ENCODE measurements around the gene PRICKLE4.
A peak's percentile ranks its signal among the peaks of the same experiment; 100 is the strongest.

PRICKLE4 gene

DNA sequence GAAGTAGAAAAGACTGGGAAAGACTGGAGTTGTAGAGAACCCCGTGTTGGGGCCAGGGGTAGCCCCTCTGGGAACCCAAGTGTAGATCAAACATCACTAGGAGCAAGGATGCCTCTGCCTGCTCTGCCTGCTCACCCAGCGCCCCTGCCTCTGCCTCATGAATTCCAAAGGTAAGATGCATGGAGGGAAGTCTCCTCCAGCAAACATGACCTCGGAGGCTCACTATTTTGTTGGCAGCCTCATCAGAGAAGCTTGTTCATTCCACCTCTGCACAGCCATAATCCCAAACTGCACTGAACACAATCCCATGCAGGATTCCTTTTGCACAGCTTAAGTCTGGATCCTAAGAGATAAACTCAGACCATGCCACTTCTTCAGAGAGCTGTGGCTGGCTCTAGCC is 5.7 kb upstream of the PRICKLE4 start:
- no peak for DNase-seq

GRCh38 chr6:41775293-41775882 is 5.2 kb upstream of the PRICKLE4 start:
- DNase-seq, result no peak

DNA sequence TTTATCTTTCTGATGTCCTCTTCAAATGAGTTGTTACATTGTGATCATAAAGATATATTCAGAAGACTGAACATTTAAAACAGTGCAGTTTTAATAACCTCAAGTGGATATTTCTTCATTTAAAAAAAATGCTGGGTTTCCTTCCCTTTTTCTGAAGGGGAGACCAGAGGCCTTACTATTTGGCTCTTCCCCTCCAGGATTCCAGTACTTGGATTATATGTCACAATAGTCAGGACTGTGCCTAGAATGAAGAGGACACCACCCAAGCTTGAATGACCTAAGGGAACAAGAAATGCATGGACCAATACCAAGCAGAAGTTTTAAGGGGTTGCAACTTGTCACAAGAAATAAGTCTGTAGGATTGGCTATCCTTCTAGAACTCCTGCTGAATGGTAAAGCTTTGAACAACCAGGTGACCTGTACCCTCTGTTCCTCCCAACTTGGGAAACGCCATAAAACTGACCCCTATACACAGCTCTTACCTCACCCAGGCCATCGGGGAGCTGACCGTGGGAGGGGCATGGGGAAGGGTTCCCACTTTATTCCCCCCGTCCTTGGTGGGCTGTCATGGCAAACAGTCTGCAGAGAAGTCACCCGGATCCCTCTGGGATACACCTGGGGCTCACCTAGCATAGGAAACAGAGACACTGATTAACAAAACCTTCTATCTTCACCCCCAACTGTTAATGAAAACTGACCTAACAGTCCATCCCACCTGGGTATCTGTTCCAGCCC is 2.9 kb upstream of the PRICKLE4 start:
- no peak for DNase-seq

GRCh38 chr6:41778895-41779294 is 1.7 kb upstream of the PRICKLE4 start:
- no peak for DNase-seq

GRCh38 chr6:41779336-41779735 is 1.2 kb upstream of the PRICKLE4 start:
- DNase-seq, result no peak

DNA sequence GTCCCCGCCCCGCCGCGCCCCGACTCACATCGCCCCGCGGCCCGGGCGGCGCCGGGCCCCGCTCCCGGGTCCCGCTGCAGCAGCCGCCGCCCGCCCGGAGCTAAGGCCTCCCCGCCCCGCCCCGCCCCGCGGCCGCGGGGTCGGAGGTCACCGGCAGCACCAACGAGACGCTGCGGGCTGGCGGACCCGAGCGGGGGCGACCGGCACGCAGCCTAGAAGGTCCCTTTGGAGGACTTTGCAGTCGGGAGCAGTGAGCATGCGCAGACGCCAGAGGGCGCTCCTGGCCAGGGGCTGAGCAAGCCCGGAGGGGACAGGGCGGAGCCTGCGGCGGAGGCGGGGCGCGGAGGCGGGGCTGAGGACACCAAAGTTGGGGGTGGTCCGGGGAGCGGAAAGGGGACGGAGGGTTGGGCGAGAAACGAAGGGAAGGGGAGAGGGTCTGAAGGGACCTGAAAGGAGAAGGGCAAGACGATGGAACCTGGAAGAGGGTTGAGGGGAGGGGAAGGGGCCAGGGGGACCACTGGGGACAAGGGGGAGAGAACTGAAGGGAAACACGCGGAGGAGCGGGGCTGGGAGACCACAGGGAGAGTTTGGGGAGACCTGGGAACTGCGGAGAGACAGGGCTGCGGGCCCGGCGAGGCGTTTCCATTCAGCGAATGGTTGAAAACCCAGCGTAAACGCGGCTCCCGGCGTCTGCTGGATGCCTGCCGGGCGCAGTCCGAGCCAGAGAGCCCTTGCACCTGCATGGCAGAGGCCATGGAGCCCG is 613 bp upstream of the PRICKLE4 start, which contains the start of gene FRS3:
TSS of gene FRS3 (minus strand) at position 113 of the 763 bp plus-strand sequence. CDS start 2,913 bp downstream, outside the sequence.
- DNase-seq, result peak; percentile 81

DNA sequence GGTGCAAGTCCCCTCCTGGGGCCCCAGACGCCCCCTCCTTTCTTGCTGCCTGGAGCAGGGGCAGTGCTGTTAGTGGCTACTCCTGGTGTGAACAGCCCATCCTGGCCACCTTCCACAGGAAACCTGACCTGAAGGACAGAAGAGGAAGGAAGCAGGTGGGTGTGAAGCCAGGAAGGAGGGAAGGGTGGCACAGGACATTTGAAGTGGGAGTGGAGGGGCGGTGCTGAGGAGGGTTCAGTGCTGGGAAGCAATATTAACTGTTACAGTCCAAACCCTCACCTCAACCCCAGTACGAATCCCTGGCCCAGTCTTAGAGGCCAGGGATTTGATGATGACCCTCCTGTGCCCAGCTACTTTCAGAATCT is 766 bp downstream of the PRICKLE4 start:
- no peak for DNase-seq

DNA sequence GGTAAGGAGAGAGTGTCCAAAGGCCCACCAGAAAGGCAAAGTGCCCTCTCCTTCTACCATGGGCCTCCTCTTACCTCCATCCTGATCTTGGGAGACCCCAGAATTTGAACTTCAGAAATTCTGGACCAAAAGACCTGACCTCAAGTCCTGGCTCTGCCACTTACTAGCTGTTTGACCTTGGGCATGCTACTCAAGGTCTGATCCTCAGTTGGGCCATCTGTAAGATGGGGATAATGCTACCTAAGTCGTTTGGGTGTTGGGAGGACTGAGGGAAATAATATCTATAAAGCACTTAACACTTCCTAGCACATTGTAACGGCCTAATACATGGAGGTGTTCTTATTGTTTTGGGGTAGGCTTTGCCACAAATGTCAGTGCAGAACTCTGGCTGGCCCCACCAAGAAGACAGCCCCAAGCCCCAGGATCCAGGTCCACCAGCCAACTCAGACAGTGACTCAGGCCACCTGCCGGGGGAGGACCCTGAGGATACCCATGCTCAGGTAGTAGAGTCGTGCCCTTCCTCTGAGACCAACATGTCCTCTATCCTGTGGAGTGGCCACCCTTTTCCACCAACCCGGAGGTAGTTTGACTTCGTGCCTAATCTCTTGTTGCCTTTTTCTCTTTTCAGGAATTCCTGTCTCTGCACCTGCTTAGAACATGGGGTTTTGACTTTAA is 2.7 kb downstream of the PRICKLE4 start:
- DNase-seq, result no peak

- no peak for DNase-seq
Observed at GRCh38 chr6:41784581-41785171, 4.1 kb downstream of the PRICKLE4 start.

DNA sequence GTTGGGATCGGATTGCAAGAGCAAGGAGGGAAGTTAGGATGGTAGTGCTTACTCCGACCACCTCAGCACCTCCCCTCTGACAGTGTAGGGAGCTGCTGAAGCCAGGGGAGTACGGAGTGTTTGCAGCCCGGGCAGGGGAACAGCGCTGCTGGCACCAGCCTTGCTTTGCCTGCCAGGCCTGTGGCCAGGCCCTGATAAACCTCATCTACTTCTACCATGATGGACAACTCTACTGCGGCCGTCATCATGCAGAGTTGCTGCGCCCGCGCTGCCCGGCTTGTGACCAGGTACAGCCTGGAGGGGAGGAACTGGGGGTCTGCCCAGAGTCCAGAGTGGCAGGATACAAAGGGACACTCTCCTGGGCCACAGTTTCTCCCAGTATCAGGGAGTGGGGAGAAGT is 4.7 kb downstream of the PRICKLE4 start:
- no peak for DNase-seq

GRCh38 chr6:41785689-41786450 is 5.3 kb downstream of the PRICKLE4 start:
- DNase-seq, result no peak

- DNase-seq, result peak; percentile 55
Observed at GRCh38 chr6:41786451-41787218, 6.1 kb downstream of the PRICKLE4 start.

DNA sequence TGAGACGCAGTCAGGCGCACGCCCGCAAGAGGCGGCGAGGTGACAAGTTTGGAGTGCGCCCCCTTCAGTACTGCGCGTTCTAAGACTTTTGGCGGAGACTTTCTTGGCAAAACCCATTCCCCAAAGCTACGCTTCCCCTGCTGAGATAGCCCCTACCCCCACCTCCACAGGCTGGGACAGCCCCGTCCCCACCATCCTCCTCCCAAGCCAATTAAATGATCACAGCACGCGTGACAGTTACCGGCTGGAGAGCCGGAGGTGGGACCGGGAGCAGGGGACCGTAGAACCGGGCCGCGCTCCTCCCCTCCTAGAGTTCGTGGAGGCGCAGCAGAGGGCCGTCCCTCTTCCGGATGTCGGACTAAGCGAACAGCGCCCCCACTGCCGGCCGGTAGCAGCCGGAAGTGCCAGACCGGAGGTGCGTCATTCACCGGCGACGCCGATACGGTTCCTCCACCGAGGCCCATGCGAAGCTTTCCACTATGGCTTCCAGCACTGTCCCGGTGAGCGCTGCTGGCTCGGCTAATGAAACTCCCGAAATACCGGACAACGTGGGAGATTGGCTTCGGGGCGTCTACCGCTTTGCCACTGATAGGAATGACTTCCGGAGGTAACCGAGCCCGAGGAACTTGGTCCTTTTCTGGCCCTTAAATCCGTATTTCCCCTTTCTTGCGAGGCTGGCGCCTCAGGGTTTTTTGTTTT is 6.8 kb downstream of the PRICKLE4 start, which contains the start of gene TOMM6:
TSS of gene TOMM6 (plus strand) at position 476 of the 699 bp plus-strand sequence. CDS start at position 480, 4 bp downstream.
- DNase-seq, result peak; percentile 82

DNA sequence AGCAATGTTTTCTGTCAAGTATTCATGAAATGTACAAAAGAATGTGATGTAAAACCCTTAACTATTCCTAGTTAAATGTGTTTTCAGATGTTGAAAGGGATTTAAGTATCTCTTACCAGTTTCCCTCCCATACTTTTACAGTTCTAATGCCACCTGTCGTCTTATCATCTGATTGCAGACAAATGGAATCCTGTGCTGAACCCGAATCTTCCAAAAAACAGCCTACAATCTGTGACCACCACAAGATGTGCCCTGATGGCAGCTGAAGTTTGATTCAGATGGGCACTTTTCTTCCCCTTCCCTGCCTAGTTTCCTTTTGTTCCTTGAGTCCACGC is 8.8 kb downstream of the PRICKLE4 start:
- no peak for DNase-seq

DNA sequence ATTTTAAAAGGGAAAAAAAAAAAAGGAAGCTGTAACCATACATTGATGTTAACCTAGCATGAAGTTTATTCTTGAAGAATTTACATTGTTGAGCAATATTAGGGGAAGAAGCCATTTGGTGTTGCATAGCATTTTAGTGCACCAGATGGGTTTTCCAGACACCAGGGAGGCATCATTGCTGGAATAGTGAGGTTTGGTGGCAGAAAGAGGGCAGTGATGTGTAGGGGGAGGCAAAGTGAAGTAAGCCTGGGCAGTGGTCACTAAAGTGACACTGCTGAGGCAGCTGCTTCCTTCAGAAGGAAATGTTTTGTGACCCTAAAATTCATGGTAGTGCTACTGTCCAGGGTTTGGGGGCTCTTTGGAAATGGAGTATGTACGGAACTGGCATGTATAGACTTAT is 9.5 kb downstream of the PRICKLE4 start:
- DNase-seq, result no peak

DNA sequence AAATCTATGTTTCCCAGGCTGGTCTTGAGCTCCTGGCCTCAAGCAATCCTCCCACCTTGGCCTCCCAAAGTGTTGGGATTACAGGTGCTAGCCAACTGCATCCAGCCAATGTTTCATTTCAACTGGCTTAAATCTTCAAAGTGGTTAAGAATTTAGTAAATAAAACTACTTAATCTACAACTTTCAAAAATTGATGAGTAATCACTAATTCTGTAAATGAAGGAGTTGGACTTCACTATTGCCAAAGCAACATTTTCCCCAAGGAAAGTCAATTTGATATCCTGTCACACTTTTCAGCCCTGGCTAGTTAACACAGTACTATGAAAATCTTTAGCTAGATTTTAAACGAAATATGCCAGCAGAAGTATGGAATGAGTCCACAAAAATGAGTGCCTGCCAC is 10.7 kb downstream of the PRICKLE4 start:
- DNase-seq, result no peak

DNA sequence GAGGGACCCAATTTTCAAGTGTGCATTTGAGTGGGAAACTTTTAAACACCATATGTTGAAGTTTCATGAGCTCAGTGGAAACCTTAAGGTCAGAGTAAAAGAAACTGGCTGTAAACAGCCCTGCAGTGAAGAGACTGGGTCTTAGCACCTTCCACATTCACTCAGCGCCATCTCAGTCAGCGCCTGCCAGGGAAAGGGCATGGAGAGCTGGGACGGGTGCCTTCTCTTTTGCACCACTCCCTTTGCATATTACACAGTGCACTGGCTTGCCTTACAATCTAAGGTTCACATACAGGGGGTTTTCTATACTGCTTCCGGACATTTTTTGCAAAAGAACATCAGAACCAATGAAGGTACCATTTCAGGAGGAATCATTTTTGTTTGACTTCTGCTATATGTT is 11.4 kb downstream of the PRICKLE4 start:
- DNase-seq, result no peak

DNA sequence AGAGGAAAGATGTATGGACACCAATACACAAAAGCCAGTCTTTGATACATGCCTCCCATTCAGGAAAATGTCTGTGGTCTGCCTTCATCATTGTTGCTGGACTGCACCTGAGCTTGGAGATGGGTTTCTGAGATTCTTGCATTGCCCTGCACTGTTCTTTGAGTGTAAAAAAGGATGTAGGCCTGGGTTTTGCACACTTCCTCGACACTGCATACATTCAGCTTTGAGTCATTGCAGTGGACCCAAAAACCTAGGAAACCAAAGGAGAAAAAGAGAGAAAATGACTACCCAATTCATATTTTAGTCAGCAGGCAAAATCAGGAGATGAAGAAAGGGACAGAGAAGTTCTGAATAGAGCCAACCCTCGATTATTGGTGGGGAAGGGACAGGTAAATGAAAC is 15.9 kb downstream of the PRICKLE4 start:
- no peak for DNase-seq

- DNase-seq, result no peak
Observed at GRCh38 chr6:41798901-41799558, 18.4 kb downstream of the PRICKLE4 start.

DNA sequence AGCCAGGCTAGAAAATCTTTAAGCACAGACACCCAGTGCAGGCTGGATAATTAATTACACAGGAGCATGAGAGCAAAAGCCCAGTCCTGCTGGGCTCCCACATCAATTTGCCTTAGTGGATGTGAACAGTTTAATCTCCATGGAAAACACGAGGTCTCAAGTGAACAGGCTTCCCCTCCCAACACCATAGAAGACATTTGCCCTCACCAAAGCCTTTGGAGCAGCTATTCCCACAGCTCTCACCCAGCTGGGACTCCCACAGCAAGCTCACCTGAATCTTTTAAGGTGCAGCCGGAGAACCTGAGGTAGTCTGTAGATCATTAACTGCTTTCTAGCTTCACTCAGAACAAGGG is 19.0 kb downstream of the PRICKLE4 start:
- no peak for DNase-seq
